SW 1271 (cell line): ENCODE results near the gene PROM1.

Experiments used
- DNase-seq, 2 experiments: peaks; one replicate each; lab custom pipeline; 2025; lab: John Stamatoyannopoulos, UW

The PROM1 gene

GRCh38 chr4:15944895-15945294, 138.9 kb downstream of the PROM1 start:
- DNase-seq, result no peak

GRCh38 chr4:15942283-15942682, 141.5 kb downstream of the PROM1 start:
- DNase-seq, result no peak

DNA sequence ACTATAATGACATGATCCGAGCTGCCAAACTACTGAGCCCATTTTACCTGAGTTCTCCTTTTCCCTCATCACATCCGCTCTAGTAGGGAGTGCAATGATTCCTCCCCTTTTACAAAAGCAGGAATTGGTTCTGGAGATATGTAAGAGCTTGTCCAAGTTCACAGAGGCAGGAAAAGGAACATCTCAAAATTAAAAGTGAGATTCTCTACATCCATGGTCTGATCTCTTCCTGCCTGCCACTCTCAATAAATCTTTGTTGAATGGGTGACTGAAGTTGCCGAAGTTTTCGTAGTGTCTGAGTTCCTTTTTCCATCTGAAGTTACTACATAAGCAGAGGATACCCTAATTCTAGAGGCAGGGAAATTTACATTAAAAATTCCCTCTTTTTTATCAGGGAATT, 145.2 kb downstream of the PROM1 start, which contains the start of gene FGFBP1:
Gene FGFBP1, minus strand, starts transcription at position 101 of the 400 bp plus-strand sequence. CDS start 2,108 bp downstream, outside the sequence.
- no peak for DNase-seq

DNA sequence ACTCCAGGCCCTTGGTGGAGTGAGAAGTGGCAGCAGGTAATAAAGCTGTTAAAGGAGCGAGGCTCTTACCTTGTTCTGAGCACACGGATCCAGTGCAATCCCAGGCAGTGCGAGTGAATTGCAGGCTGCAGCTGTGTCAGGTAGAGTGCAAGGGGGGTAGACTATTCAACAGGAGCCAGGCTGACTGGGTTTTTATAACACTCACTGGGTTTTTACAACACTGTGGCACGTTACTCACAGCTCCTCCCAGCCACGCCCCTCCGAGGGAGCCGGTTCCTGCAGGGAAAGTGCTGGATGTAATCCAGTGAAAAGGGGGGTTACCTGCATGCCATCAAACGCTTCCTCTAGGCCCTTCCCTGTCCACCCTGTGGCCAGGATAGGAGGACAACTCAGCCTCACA, 145.6 kb downstream of the PROM1 start:
- DNase-seq, result no peak

DNA sequence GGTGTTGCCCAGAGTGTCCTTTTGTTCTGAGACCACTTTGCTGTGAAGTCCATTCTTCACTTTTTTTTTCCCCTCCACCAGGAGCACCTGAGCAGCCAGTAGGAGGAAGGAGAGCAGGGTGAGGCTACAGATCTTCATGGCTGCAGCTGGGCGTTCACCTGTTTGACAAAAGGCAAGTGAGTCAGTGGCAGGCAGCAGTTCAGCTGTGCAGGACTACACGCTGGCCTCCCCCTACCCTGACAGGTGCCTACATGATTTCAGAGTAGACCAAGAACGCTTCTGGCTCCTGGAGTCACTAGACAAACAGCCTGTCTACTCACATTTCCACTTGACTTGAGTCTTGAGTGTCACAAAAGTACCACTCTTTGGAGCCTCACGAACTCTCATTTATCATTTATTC, 147.3 kb downstream of the PROM1 start:
- no peak for DNase-seq

- no peak for DNase-seq
Observed at GRCh38 chr4:15935504-15936402, 148.1 kb downstream of the PROM1 start.

- no peak for DNase-seq
Observed at GRCh38 chr4:15934259-15934658, 149.6 kb downstream of the PROM1 start.

DNA sequence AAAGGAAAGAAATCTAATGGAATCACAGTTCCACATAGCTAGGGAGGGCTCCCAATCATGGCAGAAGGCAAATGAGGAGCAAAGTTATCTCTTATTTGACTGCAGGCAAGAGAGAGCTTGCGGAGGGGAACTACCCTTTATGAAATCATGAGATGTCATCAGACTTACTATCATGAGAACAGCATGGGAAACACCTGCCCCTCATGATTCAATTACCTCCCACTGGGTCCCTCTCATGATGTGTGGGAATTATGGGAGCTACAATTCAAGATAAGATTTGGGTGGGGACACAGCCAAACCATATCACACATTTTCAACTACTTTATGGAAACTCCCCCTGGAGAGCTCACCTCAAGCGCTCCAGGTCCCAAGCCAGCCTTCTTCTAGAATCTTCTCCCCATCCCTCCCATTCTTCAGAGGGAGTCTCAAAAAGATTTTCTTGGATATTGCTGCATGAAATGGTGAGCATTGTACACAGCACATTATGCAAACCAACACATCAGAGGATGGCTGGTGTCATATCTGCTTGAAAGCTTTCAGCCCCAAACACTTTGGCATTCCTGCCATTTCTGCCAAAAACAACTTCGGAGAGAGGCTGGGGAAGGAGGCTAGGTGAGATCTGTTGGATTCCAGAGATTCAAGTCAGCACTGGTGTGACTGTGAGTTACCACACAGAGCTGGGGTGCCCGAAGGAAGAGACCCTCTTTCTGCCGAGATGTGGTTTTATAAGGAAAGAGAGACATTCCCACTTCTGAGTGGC, 152.2 kb downstream of the PROM1 start:
- no peak for DNase-seq

DNA sequence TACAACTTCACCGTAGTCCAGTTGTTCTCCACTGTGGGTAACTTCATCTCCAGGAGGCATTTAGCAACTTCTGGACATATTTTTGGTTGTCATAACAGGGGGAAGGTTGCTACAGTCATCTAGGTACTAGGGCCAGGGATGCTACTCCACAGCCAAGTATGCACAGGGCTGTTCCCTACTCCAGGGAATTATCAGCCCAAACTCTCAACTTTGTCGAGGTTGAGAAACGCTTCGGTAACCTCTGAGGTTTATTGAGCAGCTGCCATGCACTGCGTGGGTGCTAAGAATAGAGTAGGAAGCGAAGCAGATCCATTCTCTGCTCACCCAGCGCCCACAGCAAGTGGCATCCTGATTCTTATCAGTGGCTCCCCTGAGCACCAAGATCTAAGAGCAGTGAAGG, 153.5 kb downstream of the PROM1 start:
- DNase-seq, result no peak

GRCh38 chr4:15929540-15929939, 154.3 kb downstream of the PROM1 start:
- DNase-seq, result no peak

DNA sequence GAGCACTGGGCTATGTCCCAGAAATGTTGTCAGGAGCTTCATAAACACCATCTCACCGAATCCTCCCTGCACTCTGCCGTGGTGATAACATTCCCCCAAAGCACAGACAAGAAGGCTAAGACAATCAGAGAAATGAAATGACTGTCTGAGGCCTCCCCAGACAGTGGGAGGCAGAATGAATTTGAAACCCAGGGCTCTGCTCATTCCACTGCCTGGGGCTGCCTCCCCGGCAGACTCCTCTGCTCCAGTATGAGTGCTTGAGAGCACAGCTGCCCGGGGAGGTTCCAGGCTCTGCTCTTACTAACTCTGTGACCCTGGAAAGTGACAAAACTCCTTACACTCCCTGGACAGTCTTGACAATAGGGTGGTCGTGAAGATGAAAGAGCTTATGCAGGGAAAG, 154.9 kb downstream of the PROM1 start:
- DNase-seq, result no peak

- DNase-seq, result no peak
Observed at GRCh38 chr4:15926486-15926885, 157.3 kb downstream of the PROM1 start.

DNA sequence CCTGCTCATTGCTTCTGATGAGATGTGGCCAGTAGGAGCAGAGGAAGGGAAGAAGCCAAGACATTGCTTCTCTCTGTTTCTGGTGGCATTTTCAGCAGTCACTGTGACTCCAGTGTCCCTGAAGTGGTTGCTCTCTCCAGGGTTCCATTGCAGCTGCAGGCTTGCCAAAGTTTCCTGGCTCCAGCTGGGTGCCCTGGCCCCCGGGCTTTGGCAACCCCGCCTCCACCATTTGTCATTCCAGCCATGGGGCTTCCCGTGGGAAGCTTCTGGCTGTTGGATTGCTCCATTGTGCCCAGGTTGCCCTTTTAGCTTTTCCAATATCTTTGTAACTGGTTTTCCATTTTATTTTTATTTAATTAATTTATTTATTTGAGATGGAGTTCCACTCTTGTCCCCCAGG, 158.0 kb downstream of the PROM1 start:
- DNase-seq, result no peak

GRCh38 chr4:15921592-15921932, 162.3 kb downstream of the PROM1 start:
- no peak for DNase-seq

DNA sequence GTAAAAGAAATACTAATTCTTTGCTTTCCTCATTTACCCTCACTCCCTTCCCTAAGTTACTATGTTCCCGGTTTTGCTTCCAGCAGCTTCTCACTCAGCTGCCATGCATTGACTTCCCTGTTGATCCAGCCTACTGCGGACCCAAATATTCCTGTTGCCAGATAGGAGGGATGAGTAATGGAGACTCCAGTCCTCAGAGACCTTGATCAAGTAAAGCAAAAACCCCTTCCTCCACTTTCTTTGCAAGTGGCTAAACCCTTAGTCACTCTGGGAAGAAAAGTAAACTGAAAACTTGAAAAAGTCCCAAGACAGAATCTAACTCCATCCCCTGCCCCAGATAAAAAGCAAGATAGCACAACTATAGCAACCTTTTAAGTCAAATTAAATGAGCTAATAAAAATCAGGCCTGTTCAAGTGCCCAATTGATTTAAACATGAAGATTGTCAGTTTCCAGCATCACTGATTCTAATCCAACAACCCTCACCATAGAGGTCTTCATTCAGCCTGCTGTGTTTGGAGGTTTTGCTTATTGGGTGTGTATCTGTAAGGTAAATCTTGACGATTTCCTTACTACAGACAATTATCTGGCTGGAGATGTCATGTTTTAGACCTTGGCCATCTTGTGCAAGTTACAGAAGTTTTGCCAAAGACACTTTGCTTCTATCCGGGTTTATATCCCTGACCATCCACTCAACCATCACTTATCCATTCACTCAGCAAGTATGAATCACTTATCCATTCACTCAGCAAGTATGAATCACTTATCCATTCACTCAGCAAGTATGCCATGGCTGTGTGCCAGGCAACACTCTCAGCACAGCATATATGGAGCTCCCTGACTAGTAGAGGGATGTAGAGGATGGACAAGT, 162.9 kb downstream of the PROM1 start:
- DNase-seq, result peak; percentile 63 to 86

DNA sequence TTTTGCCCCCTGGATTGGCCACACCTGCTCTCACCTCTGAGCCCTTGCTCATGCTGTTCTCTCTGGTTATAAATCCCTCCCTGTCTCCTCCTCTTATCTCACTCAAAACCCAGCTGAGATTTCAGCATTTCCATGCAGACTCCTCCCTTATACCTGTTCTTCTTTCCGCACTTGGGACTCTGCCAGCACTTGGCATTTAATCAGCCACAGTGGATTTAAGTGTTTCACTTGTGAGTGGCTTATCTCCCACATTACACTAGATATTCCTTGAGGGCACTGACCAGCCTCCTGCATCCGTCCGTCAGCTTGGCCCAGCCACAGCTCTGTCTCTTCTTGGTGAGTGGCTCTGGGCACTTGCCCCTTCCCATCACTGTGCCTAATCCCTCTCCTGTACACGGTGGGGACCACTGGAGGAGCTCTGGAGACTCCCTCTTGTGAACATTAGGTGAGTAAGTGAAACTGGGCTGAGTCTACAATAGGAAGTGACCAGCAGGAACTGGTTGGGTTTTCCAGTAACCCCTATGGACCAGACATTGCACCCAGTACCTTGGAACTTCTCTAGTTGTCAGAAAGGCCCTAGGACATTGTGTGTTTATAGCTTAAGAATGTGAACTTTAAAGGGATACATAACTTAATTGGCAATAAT, 165.2 kb downstream of the PROM1 start:
- DNase-seq, result no peak
